CD4-positive, alpha-beta T cell treated with Interleukin-1 beta for 1 hour (primary cell): ENCODE data around the gene NOL4L.

Experiments
- DNase-seq, 2 donors: peaks; one replicate each; pipeline ENCODE4 v3.0.0-alpha.2; 2020 to 2022

The NOL4L gene

GRCh38 chr20:32400476-32400875, 184.7 kb downstream of the NOL4L start:
- no peak for DNase-seq

DNA sequence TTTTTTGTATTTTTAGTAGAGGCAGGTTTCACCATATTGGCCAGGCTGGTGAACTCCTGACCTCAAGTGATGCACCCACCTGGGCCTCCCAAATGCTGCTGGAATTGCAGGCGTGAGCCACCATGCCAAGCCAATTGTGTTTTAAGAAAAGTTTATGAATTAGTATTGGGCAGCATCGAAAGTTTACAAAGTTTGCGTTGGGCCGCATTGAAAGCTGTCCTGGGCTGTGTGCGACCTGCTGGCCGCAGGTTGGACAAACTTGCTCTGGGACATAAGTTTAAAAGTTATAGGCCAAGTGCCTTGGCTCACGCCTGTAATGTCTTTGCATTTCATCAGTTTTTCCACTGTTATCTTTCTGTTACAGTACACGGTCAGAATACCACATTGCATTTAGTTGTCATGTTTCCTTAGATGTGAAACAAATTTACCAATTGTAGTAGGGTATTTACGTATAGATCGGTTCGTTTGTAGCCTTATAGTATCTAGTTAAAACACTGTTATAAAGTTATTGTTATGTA, 187.5 kb downstream of the NOL4L start:
- DNase-seq = no peak

DNA sequence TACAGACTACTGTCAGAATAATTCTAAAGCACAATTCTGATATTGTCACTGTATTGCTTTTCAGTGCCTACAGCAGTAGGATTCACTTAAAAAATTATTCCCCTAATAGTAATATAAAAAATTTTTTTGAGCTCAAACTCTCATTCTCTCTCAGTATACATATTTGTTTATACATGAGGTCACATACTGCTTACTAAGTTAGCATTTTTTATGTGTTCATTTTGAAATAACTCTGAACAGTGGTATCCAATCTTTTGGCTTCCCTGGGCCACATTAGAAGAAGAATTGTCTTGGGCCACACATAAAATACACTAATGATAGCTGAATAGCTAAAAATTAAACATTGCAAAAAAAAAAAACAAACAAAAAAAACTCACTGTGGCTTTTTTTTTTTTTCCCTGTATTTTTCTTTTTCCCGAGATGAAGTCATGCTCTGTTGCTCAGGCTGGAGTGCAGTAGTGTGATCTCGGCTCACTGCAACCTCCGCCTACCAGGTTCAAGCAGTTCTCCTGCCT, 188.4 kb downstream of the NOL4L start:
- DNase-seq = no peak

DNA sequence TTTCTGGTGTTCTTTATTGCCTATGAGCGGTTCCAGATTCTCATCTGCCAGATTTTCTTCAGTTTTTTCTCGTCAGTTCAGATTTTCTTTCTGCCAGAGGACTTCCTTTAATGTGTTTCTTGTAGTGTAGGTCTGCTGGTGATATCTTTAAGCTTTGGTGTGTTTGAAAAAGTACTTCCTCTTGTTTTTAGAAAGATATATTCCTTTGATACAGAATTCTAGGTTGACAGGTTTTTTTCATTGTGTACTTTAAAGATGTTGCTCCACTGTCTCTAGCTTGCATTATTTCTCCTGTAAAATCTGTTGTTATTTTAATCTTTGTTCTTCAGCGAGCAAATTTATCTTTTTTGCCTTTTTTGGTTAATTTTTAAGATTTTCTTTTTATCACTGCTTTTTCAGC, 190.1 kb downstream of the NOL4L start:
- DNase-seq = no peak
